ENCODE measurements around the gene TMEM63B. TPM values are rescaled to one million over a fixed set of nuclear protein-coding genes. Genes with fewer than 3 reads are reported as not detected.
"Not testable (repeated sequence)": the region's sequence is repeated elsewhere in the genome, so short reads cannot be mapped to it uniquely, and the experiment has no call there.

TMEM63B gene
- total and polyA plus RNA-seq, 9 donors, result 8.6 to 22.2 (median 18.6) TPM

GRCh38 chr6:44085219-44085618 lies 42.1 kb upstream of the TMEM63B start:
- H3K36me3 ChIP-seq (ENCODE audit: control insufficient read depth, insufficient read depth, low read length), result peaks cover 2% of the 10 kb centered on the region
- no peaks in the 10 kb centered on the region for H3K27me3 ChIP-seq (ENCODE audit: control insufficient read depth, insufficient read depth, low read length)
- no CpG with 5 or more reads among the region's 2 CpGs for WGBS (ENCODE audit: insufficient coverage)
- no peak overlapping the region for H3K4me3 ChIP-seq (ENCODE audit: low read length)
- peaks cover 39% of the 10 kb centered on the region for H3K4me1 ChIP-seq (ENCODE audit: control insufficient read depth, insufficient read depth, low read length)
- no peak for DNase-seq
- H3K27ac ChIP-seq (ENCODE audit: low read length), result no peak overlapping the region
- no peaks in the 10 kb centered on the region for H3K9me3 ChIP-seq (replicated peaks; ENCODE audit: control insufficient read depth, low read depth, low read length)

GRCh38 chr6:44086931-44087574 lies 40.3 kb upstream of the TMEM63B start:
- Histone ChIP-seq H3K36me3 (ENCODE audit: control insufficient read depth, insufficient read depth, low read length) (peaks cover 2% of the 10 kb centered on the region), H3K4me3 (ENCODE audit: low read length) (no peak overlapping the region), H3K4me1 (ENCODE audit: control insufficient read depth, insufficient read depth, low read length) (peaks cover 33% of the 10 kb centered on the region), H3K27me3 (ENCODE audit: control insufficient read depth, insufficient read depth, low read length) (no peaks in the 10 kb centered on the region), H3K27ac (ENCODE audit: low read length) (no peak overlapping the region), H3K9me3 (replicated peaks; ENCODE audit: control insufficient read depth, low read depth, low read length) (no peaks in the 10 kb centered on the region)
- WGBS (ENCODE audit: insufficient coverage), result 74% methylated on average over 6 of the region's 9 CpGs
- DNase-seq, result no peak

GRCh38 chr6:44087623-44088022 lies 39.7 kb upstream of the TMEM63B start:
- peaks cover 2% of the 10 kb centered on the region for H3K36me3 ChIP-seq (ENCODE audit: control insufficient read depth, insufficient read depth, low read length)

GRCh38 chr6:44088827-44089590 lies 38.3 kb upstream of the TMEM63B start:
- no peak overlapping the region for H3K4me3 ChIP-seq (ENCODE audit: low read length)
- no peak overlapping the region for H3K27ac ChIP-seq (ENCODE audit: low read length)
- DNase-seq, result no peak
- no peaks in the 10 kb centered on the region for H3K27me3 ChIP-seq (ENCODE audit: control insufficient read depth, insufficient read depth, low read length)
- no peaks in the 10 kb centered on the region for H3K9me3 ChIP-seq (replicated peaks; ENCODE audit: control insufficient read depth, low read depth, low read length)
- 100% methylated on average over 8 of the region's 11 CpGs for WGBS (ENCODE audit: insufficient coverage)
- H3K4me1 ChIP-seq (ENCODE audit: control insufficient read depth, insufficient read depth, low read length), result peaks cover 17% of the 10 kb centered on the region
- peaks cover 6% of the 10 kb centered on the region for H3K36me3 ChIP-seq (ENCODE audit: control insufficient read depth, insufficient read depth, low read length)

More at GRCh38 chr6:44087623-44088022, 39.7 kb upstream of the TMEM63B start:
- Histone ChIP-seq H3K9me3 (replicated peaks; ENCODE audit: control insufficient read depth, low read depth, low read length) (no peaks in the 10 kb centered on the region), H3K27ac (ENCODE audit: low read length) (no peak overlapping the region), H3K4me1 (ENCODE audit: control insufficient read depth, insufficient read depth, low read length) (peaks cover 31% of the 10 kb centered on the region), H3K27me3 (ENCODE audit: control insufficient read depth, insufficient read depth, low read length) (no peaks in the 10 kb centered on the region), H3K4me3 (ENCODE audit: low read length) (no peak overlapping the region)
- no peak for DNase-seq
- 91% methylated on average over 1 of the region's 2 CpGs for WGBS (ENCODE audit: insufficient coverage)

GRCh38 chr6:44090465-44090864 lies 36.9 kb upstream of the TMEM63B start:
- H3K4me1 ChIP-seq (ENCODE audit: control insufficient read depth, insufficient read depth, low read length), result peaks cover 9% of the 10 kb centered on the region
- H3K9me3 ChIP-seq (replicated peaks; ENCODE audit: control insufficient read depth, low read depth, low read length), result no peaks in the 10 kb centered on the region
- H3K27me3 ChIP-seq (ENCODE audit: control insufficient read depth, insufficient read depth, low read length), result no peaks in the 10 kb centered on the region
- no peak for DNase-seq
- H3K4me3 ChIP-seq (ENCODE audit: low read length), result no peak overlapping the region
- no peak overlapping the region for H3K27ac ChIP-seq (ENCODE audit: low read length)
- H3K36me3 ChIP-seq (ENCODE audit: control insufficient read depth, insufficient read depth, low read length), result peaks cover 11% of the 10 kb centered on the region
- 79% methylated on average over 4 of the region's 5 CpGs for WGBS (ENCODE audit: insufficient coverage)

- H3K4me3 ChIP-seq (ENCODE audit: low read length); H3K4me1 ChIP-seq (ENCODE audit: control insufficient read depth, insufficient read depth, low read length); H3K27ac ChIP-seq (ENCODE audit: low read length); DNase-seq; H3K27me3 ChIP-seq (ENCODE audit: control insufficient read depth, insufficient read depth, low read length); H3K9me3 ChIP-seq (replicated peaks; ENCODE audit: control insufficient read depth, low read depth, low read length): not testable (repeated sequence)
- no CpG with 5 or more reads among the region's 3 CpGs for WGBS (ENCODE audit: insufficient coverage)
- peaks cover 11% of the 10 kb centered on the region for H3K36me3 ChIP-seq (ENCODE audit: control insufficient read depth, insufficient read depth, low read length)
These were observed 36.0 kb upstream of the TMEM63B start for GRCh38 chr6:44091356-44091755.

GRCh38 chr6:44091981-44092884 lies 35.1 kb upstream of the TMEM63B start:
- DNase-seq, result no peak
- Histone ChIP-seq H3K4me3 (ENCODE audit: low read length) (no peak overlapping the region), H3K9me3 (replicated peaks; ENCODE audit: control insufficient read depth, low read depth, low read length) (no peaks in the 10 kb centered on the region), H3K4me1 (ENCODE audit: control insufficient read depth, insufficient read depth, low read length) (peaks cover 4% of the 10 kb centered on the region), H3K27me3 (ENCODE audit: control insufficient read depth, insufficient read depth, low read length) (no peaks in the 10 kb centered on the region), H3K36me3 (ENCODE audit: control insufficient read depth, insufficient read depth, low read length) (peaks cover 11% of the 10 kb centered on the region), H3K27ac (ENCODE audit: low read length) (no peak overlapping the region)
- WGBS (ENCODE audit: insufficient coverage), result 97% methylated on average over 3 of the region's 7 CpGs

- DNase-seq, result no peak
- Histone ChIP-seq H3K36me3 (ENCODE audit: control insufficient read depth, insufficient read depth, low read length) (peaks cover 11% of the 10 kb centered on the region), H3K4me3 (ENCODE audit: low read length) (no peak overlapping the region), H3K9me3 (replicated peaks; ENCODE audit: control insufficient read depth, low read depth, low read length) (no peaks in the 10 kb centered on the region), H3K4me1 (ENCODE audit: control insufficient read depth, insufficient read depth, low read length) (no peaks in the 10 kb centered on the region), H3K27ac (ENCODE audit: low read length) (no peak overlapping the region), H3K27me3 (ENCODE audit: control insufficient read depth, insufficient read depth, low read length) (no peaks in the 10 kb centered on the region)
- 81% methylated on average over 3 of the region's 5 CpGs for WGBS (ENCODE audit: insufficient coverage)
These were observed 34.3 kb upstream of the TMEM63B start for GRCh38 chr6:44093066-44093465.

GRCh38 chr6:44093750-44094402 lies 33.5 kb upstream of the TMEM63B start:
- H3K4me3 ChIP-seq (ENCODE audit: low read length), result no peak overlapping the region

More at GRCh38 chr6:44093750-44094402, 33.5 kb upstream of the TMEM63B start:
- Histone ChIP-seq H3K9me3 (replicated peaks; ENCODE audit: control insufficient read depth, low read depth, low read length) (no peaks in the 10 kb centered on the region), H3K4me1 (ENCODE audit: control insufficient read depth, insufficient read depth, low read length) (no peaks in the 10 kb centered on the region), H3K36me3 (ENCODE audit: control insufficient read depth, insufficient read depth, low read length) (peaks cover 13% of the 10 kb centered on the region), H3K27me3 (ENCODE audit: control insufficient read depth, insufficient read depth, low read length) (no peaks in the 10 kb centered on the region), H3K27ac (ENCODE audit: low read length) (no peak overlapping the region)
- WGBS (ENCODE audit: insufficient coverage), result 94% methylated on average over 4 of the region's 6 CpGs
- DNase-seq, result no peak

Measured in muscle of leg (tissue), 11 donors.